SK-N-SH (cell line): ENCODE data around the gene CCDC47. TPM values are rescaled to one million over a fixed set of nuclear protein-coding genes. Genes with fewer than 3 reads are reported as not detected.

Experiments used
- CTCF ChIA-PET: fragments of 300-600, 350-600 bp; formaldehyde crosslinking; extraction: SDS; loops from one replicate; lab custom pipeline; 2021; lab: Yijun Ruan, JAX
- POLR2A ChIA-PET: fragments of 350-600 bp; sonication (Branson Sonifier 250); formaldehyde crosslinking; extraction: SDS; loops from one replicate; lab custom pipeline; 2020; ENCODE audit warnings: antibody characterized with exemption, inconsistent platforms; lab: Yijun Ruan, JAX
- DNase-seq: peaks from one replicate; pipeline ENCODE4 v3.0.0; 2012
- H2AFZ ChIP-seq: fragments of 200-600 bp; sonication (generic); 2 replicates; pipeline ENCODE4 v1.8.1; 2016; ENCODE audit warnings: antibody characterized with exemption, mild to moderate bottlenecking, low read depth
- H3F3A ChIP-seq: fragments of 200-600 bp; sonication (generic); replicated peaks from 2 replicates; pipeline ENCODE3; 2016; ENCODE audit warnings: antibody characterized with exemption, mild to moderate bottlenecking; ENCODE audit not compliant: insufficient read depth
- H3K27ac ChIP-seq, 2 experiments: fragments of 200-500 bp in 1 of 2; fragments of 200-600 bp in 1 of 2; sonication (Bioruptor generic) in 1 of 2; sonication (generic), shearing (Covaris generic) in 1 of 2; 2 replicates each; pipeline versions ENCODE4 v1.5.1 to v1.6.1; 2014 to 2016; ENCODE audit warnings: low read depth in 2 of 2, inconsistent platforms in 1 of 2, low read length in 1 of 2, mild to moderate bottlenecking in 1 of 2, mixed read lengths in 1 of 2
- H3K27me3 ChIP-seq: fragments of 200-600 bp; sonication (generic), shearing (Covaris generic); 2 replicates; pipeline ENCODE4 v1.6.1; 2016; ENCODE audit warnings: mixed run types; ENCODE audit not compliant: insufficient read depth
- H3K36me3 ChIP-seq, 2 experiments: fragments of 200-500 bp in 1 of 2; fragments of 200-600 bp in 1 of 2; sonication (Bioruptor generic) in 1 of 2; sonication (generic) in 1 of 2; replicated peaks in 1 of 2; 2 replicates each; pipeline versions ENCODE3 to v1.5.1; 2014 to 2016; ENCODE audit warnings: low read length in 1 of 2, mild to moderate bottlenecking in 1 of 2; ENCODE audit not compliant: insufficient read depth in 2 of 2, control insufficient read depth in 1 of 2
- H3K4me1 ChIP-seq, 2 experiments: fragments of 200-500 bp in 1 of 2; fragments of 200-600 bp in 1 of 2; sonication (Bioruptor generic) in 1 of 2; sonication (generic), shearing (Covaris generic) in 1 of 2; 2 replicates each; pipeline versions ENCODE4 v1.5.1 to v1.6.1; 2014 to 2016; ENCODE audit warnings: low read depth in 1 of 2, low read length in 1 of 2, mixed run types in 1 of 2; ENCODE audit not compliant: insufficient read depth in 2 of 2, control insufficient read depth in 1 of 2
- H3K4me2 ChIP-seq: fragments of 200-600 bp; sonication (generic), shearing (Covaris generic); 2 replicates; pipeline ENCODE4 v1.6.1; 2017; ENCODE audit warnings: mixed run types
- H3K4me3 ChIP-seq, 2 experiments: fragments of 200-500 bp in 1 of 2; fragments of 200-600 bp in 1 of 2; sonication (Bioruptor generic) in 1 of 2; sonication (generic), shearing (Covaris generic) in 1 of 2; 2 replicates each; pipeline versions ENCODE4 v1.5.1 to v1.8.1; 2014 to 2016; ENCODE audit warnings: low read depth in 2 of 2, inconsistent platforms in 1 of 2, low read length in 1 of 2, mild to moderate bottlenecking in 1 of 2, mixed read lengths in 1 of 2, moderate library complexity in 1 of 2
- H3K79me2 ChIP-seq: fragments of 200-600 bp; sonication (generic); 2 replicates; pipeline ENCODE4 v1.8.1; 2017; ENCODE audit warnings: mild to moderate bottlenecking; ENCODE audit not compliant: insufficient read depth
- H3K9ac ChIP-seq: fragments of 200-600 bp; sonication (generic); 2 replicates; pipeline ENCODE4 v1.6.1; 2017; ENCODE audit warnings: mixed run types
- H3K9me2 ChIP-seq: fragments of 200-600 bp; sonication (generic); 2 replicates; pipeline ENCODE4 v1.6.1; 2017; ENCODE audit warnings: mixed run types
- H3K9me3 ChIP-seq: fragments of 200-600 bp; sonication (generic); 2 replicates; pipeline ENCODE4 v1.6.1; 2017; ENCODE audit warnings: mixed run types, mild to moderate bottlenecking, moderate library complexity
- H4K20me1 ChIP-seq: fragments of 200-600 bp; sonication (generic); 2 replicates; pipeline ENCODE4 v1.6.1; 2017; ENCODE audit warnings: mild to moderate bottlenecking, mixed run types; ENCODE audit not compliant: insufficient read depth
- EP300 ChIP-seq, 2 experiments: IDR thresholded peaks; 2 replicates each; pipeline versions ENCODE4 v1.4.0 to v1.6.1; 2012; ENCODE audit warnings: borderline replicate concordance in 1 of 2, low read depth in 1 of 2, low read length in 1 of 2
- EZH2phosphoT487 ChIP-seq: fragments of 200-600 bp; sonication (generic); IDR thresholded peaks from 2 replicates; pipeline ENCODE4 v1.6.1; 2017; ENCODE audit warnings: low read depth, mixed run types, mild to moderate bottlenecking, antibody characterized with exemption, moderate library complexity, borderline replicate concordance
- FOSL2 ChIP-seq: IDR thresholded peaks from 2 replicates; pipeline ENCODE4 v1.4.0; 2012; ENCODE audit warnings: low read depth, mild to moderate bottlenecking, moderate library complexity, borderline replicate concordance
- FOXJ3 ChIP-seq: sonication (generic); formaldehyde crosslinking; IDR thresholded peaks from 2 replicates; pipeline ENCODE4 v1.5.1; 2020; ENCODE audit warnings: mild to moderate bottlenecking, missing genetic modification reagents
- GABPA ChIP-seq: IDR thresholded peaks from 2 replicates; pipeline ENCODE4 v1.4.0; 2012; ENCODE audit warnings: low read depth, mild to moderate bottlenecking
- JUND ChIP-seq: IDR thresholded peaks from 2 replicates; pipeline ENCODE4 v1.4.0; 2012
- MEF2A ChIP-seq: IDR thresholded peaks from 2 replicates; pipeline ENCODE4 v1.4.0; 2012; ENCODE audit warnings: low read depth, borderline replicate concordance
- MXI1 ChIP-seq: IDR thresholded peaks from 2 replicates; pipeline ENCODE4 v1.6.1; 2012; ENCODE audit warnings: mild to moderate bottlenecking, low read depth, low read length, improper control_type of control experiment
- POLR2AphosphoS5 ChIP-seq: IDR thresholded peaks from 2 replicates; pipeline ENCODE4 v1.6.1; 2012; ENCODE audit warnings: low read depth, low read length
- RFX5 ChIP-seq: IDR thresholded peaks from 2 replicates; pipeline ENCODE4 v1.6.1; 2012; ENCODE audit warnings: mild to moderate bottlenecking, improper control_type of control experiment, low read length
- SIN3A ChIP-seq: IDR thresholded peaks from 2 replicates; pipeline ENCODE4 v1.6.1; 2012; ENCODE audit warnings: low read depth, mild to moderate bottlenecking, low read length, moderate library complexity, borderline replicate concordance
- TAF1 ChIP-seq: IDR thresholded peaks from 2 replicates; pipeline ENCODE4 v1.6.1; 2012; ENCODE audit warnings: low read depth, mild to moderate bottlenecking, low read length, moderate library complexity, borderline replicate concordance
- TEAD4 ChIP-seq: IDR thresholded peaks from 2 replicates; pipeline ENCODE4 v1.4.0; 2012; ENCODE audit warnings: mild to moderate bottlenecking, borderline replicate concordance; ENCODE audit not compliant: insufficient read depth
- polyA plus RNA-seq, 3 experiments: library from polyadenylated mRNA; depleted of rRNA; stranded (reverse); fragments of >200 nt; gene quantifications; 2 replicates each; pipeline ENCODE4 v1.2.3, GENCODE V29; 2012
- TF ChIP-seq, protein P1 (sequence below): IDR thresholded peaks from 2 replicates; pipeline ENCODE4 v1.6.1; 2012; ENCODE audit warnings: mild to moderate bottlenecking, low read depth, low read length, moderate library complexity
- TF ChIP-seq, protein P2 (sequence below): IDR thresholded peaks from 2 replicates; pipeline ENCODE4 v1.4.0; 2012; ENCODE audit warnings: low read depth, borderline replicate concordance
- TF ChIP-seq, protein P3 (sequence below): IDR thresholded peaks from 2 replicates; pipeline ENCODE4 v1.4.0; 2012; ENCODE audit warnings: low read depth, borderline replicate concordance

Gene CCDC47
- polyA plus RNA-seq, 1 of the 3 experiments (the other 2 are of a cell fraction): 76.6 TPM

DNA sequence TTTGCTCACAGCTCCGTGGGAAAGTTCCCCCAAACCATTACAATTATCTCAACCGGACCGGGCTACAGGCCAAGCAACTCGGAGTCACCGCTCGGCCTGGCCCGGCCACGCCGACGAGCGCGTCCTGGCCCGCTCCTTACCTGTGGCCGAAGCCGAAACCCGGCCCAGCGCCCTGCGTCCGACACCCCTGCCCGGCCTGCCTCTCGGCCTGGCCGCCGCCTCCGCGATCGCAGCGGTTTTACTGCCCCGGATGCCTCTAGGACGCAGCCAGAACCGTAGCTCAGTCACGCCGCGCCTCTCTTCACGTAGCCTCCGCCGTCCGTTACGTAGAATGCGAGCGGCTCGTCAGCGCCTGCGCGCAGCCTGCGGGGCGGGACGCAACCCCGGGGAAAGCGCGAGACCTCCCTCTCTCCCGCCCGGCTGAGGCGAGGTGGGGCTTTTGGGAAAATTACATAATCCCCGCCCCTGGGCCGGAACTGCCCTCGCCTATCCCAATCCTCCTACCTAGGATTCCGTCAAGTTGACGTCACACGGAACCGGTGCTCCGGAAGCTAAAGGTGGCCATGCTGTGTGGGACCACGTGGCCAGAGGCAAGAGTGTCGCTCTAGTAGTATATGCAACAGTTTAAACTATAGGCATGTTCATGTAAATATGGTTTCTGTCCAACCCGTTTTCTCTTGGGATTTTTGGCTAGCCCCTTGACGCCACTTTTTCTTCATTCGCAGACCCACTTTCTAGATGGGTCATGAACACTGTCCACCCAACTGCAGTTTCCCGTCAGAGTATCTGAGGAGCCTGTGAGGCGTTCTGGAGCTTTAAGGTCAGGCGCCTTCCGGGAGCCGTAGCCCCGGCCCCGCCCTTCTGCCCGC, at the start of gene CCDC47 (continued):
- TF ChIP-seq, protein P1, sequence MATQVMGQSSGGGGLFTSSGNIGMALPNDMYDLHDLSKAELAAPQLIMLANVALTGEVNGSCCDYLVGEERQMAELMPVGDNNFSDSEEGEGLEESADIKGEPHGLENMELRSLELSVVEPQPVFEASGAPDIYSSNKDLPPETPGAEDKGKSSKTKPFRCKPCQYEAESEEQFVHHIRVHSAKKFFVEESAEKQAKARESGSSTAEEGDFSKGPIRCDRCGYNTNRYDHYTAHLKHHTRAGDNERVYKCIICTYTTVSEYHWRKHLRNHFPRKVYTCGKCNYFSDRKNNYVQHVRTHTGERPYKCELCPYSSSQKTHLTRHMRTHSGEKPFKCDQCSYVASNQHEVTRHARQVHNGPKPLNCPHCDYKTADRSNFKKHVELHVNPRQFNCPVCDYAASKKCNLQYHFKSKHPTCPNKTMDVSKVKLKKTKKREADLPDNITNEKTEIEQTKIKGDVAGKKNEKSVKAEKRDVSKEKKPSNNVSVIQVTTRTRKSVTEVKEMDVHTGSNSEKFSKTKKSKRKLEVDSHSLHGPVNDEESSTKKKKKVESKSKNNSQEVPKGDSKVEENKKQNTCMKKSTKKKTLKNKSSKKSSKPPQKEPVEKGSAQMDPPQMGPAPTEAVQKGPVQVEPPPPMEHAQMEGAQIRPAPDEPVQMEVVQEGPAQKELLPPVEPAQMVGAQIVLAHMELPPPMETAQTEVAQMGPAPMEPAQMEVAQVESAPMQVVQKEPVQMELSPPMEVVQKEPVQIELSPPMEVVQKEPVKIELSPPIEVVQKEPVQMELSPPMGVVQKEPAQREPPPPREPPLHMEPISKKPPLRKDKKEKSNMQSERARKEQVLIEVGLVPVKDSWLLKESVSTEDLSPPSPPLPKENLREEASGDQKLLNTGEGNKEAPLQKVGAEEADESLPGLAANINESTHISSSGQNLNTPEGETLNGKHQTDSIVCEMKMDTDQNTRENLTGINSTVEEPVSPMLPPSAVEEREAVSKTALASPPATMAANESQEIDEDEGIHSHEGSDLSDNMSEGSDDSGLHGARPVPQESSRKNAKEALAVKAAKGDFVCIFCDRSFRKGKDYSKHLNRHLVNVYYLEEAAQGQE: 0 out of 2 replicates have a peak, but pooled peaks have one; percentile 22
- peak; percentile 89; the same call in 1 of the 2 replicates for TF ChIP-seq TAF1
- TF ChIP-seq FOSL2: no peak
- no peak for TF ChIP-seq FOXJ3 (CRISPR knock-in tag)
- TF ChIP-seq POLR2AphosphoS5: peak; percentile 85
- TF ChIP-seq, protein P2, sequence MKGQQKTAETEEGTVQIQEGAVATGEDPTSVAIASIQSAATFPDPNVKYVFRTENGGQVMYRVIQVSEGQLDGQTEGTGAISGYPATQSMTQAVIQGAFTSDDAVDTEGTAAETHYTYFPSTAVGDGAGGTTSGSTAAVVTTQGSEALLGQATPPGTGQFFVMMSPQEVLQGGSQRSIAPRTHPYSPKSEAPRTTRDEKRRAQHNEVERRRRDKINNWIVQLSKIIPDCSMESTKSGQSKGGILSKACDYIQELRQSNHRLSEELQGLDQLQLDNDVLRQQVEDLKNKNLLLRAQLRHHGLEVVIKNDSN: peak; percentile 94
- TF ChIP-seq MXI1: peak; percentile 98
- peak; percentile 99 for TF ChIP-seq GABPA
- TF ChIP-seq TEAD4: no peak
- peak in 1 of 2 experiments; percentile 40; a peak in 2 of 4 replicates for TF ChIP-seq EP300 (IDR thresholded peaks at IDR 0.05; ENCODE audit: borderline replicate concordance in 1 of 2, low read depth in 1 of 2, low read length in 1 of 2)
- TF ChIP-seq, all 33 proteins: peak for 18

DNA sequence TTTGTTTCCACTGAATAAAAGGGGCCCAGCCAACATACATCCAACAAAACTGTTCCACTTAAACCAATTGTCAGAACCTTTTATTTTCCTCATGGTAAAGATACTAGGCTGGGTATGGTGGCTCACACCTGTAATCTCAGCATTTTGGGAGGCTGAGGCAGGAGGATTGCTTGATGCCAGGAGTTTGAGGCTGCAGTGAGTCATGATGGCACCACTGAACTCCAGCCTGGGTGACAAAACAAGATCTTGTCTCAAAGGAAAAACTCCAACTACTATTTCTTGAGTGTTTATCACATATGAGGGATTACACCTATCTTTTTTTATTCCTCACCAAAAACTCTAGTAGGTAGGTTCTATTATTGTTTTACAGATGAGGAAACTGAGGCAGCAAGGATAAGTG, 49.1 kb upstream of the CCDC47 start:
- Histone ChIP-seq H3K4me3 (no peak overlapping the region), H3K4me2 (no peak overlapping the region), H3K27ac (no peak overlapping the region), H2AFZ (no peak overlapping the region), H3K79me2 (peaks cover 39% of the 10 kb centered on the region), H3K36me3 (peaks cover 77 to 81% of the 10 kb centered on the region in 2 experiments), H3K9me2 (no peaks in the 10 kb centered on the region), H3F3A (peaks cover 56% of the 10 kb centered on the region), H4K20me1 (peaks cover 22% of the 10 kb centered on the region; the same call in 1 of the 2 replicates), H3K9me3 (no peaks in the 10 kb centered on the region), H3K9ac (no peak overlapping the region), H3K4me1 (peaks cover 6 to 18% of the 10 kb centered on the region in 2 experiments; a peak in 2 of 4 replicates), H3K27me3 (no peaks in the 10 kb centered on the region)
- POLR2A ChIA-PET: interaction anchor here (1.2 to 1.9 kb wide), 3 partner anchors 12 to 21 kb away, joined by 3 to 4 read pairs (median 4); no protein-coding TSS in a partner anchor
- no peak for TF ChIP-seq FOXJ3 (CRISPR knock-in tag)
- TF ChIP-seq EZH2phosphoT487: no peak
- no peak for TF ChIP-seq MEF2A
- no peak for TF ChIP-seq JUND
- TF ChIP-seq RFX5: no peak
- no peak for TF ChIP-seq GABPA
- no peak for TF ChIP-seq SIN3A
- TF ChIP-seq, protein P3, sequence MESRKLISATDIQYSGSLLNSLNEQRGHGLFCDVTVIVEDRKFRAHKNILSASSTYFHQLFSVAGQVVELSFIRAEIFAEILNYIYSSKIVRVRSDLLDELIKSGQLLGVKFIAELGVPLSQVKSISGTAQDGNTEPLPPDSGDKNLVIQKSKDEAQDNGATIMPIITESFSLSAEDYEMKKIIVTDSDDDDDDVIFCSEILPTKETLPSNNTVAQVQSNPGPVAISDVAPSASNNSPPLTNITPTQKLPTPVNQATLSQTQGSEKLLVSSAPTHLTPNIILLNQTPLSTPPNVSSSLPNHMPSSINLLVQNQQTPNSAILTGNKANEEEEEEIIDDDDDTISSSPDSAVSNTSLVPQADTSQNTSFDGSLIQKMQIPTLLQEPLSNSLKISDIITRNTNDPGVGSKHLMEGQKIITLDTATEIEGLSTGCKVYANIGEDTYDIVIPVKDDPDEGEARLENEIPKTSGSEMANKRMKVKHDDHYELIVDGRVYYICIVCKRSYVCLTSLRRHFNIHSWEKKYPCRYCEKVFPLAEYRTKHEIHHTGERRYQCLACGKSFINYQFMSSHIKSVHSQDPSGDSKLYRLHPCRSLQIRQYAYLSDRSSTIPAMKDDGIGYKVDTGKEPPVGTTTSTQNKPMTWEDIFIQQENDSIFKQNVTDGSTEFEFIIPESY: no peak
- CTCF ChIA-PET: interaction anchor here (2.8 kb wide), 1 partner anchor 10 kb away, joined by 9 read pairs; no protein-coding TSS in a partner anchor
- no peak for DNase-seq
